NB4 (cell line): ENCODE data around the gene TFF1.

ENCODE experiments used
- MYC ChIP-seq: IDR thresholded peaks from 2 replicates; pipeline ENCODE4 v1.6.1; 2011; ENCODE audit warnings: low read depth, low read length
- POLR2A ChIP-seq: IDR thresholded peaks from 2 replicates; pipeline ENCODE4 v1.6.1; 2011; ENCODE audit warnings: mild to moderate bottlenecking; ENCODE audit not compliant: insufficient read length; ENCODE audit errors: extremely low read depth
- TF ChIP-seq, protein P1 (sequence below): IDR thresholded peaks from one replicate; pipeline ENCODE4 v1.5.1; 2012; ENCODE audit warnings: low read depth, low read length
- TF ChIP-seq, protein P2 (sequence below): IDR thresholded peaks from 2 replicates; pipeline ENCODE4 v1.6.1; 2011; ENCODE audit warnings: low read depth, low read length

DNA sequence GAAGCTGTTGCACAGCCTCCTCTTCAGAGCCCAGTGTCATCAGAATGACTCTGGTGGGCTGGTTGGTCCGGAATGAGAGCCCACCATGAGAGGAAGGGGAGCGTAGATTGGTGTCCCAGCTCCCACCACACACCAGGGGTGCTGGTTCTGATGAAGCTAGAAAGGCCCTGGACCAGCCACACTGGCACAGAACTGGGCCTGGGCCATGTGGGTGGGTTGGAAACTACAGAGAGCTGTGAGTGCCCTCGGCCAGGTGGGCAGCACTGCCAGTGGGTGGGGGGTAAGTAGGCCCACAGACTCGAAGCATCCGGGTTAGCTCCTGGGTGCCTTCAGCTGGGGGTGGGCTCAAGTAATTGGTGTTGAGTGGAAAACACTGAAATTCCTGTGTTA lies 11.6 kb upstream of the TFF1 start:
- TF ChIP-seq, protein P1, sequence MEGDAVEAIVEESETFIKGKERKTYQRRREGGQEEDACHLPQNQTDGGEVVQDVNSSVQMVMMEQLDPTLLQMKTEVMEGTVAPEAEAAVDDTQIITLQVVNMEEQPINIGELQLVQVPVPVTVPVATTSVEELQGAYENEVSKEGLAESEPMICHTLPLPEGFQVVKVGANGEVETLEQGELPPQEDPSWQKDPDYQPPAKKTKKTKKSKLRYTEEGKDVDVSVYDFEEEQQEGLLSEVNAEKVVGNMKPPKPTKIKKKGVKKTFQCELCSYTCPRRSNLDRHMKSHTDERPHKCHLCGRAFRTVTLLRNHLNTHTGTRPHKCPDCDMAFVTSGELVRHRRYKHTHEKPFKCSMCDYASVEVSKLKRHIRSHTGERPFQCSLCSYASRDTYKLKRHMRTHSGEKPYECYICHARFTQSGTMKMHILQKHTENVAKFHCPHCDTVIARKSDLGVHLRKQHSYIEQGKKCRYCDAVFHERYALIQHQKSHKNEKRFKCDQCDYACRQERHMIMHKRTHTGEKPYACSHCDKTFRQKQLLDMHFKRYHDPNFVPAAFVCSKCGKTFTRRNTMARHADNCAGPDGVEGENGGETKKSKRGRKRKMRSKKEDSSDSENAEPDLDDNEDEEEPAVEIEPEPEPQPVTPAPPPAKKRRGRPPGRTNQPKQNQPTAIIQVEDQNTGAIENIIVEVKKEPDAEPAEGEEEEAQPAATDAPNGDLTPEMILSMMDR, result no peak
- no peak for TF ChIP-seq POLR2A
- TF ChIP-seq, protein P2, sequence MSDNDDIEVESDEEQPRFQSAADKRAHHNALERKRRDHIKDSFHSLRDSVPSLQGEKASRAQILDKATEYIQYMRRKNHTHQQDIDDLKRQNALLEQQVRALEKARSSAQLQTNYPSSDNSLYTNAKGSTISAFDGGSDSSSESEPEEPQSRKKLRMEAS, result no peak
- TF ChIP-seq MYC, result no peak
